ENCODE data around the gene KRT82. TPM values are rescaled to one million over a fixed set of nuclear protein-coding genes. Genes with fewer than 3 reads are reported as not detected.

The KRT82 gene
- polyA plus RNA-seq, 1 of the 3 experiments (the other 2 are of a cell fraction) = not detected

DNA sequence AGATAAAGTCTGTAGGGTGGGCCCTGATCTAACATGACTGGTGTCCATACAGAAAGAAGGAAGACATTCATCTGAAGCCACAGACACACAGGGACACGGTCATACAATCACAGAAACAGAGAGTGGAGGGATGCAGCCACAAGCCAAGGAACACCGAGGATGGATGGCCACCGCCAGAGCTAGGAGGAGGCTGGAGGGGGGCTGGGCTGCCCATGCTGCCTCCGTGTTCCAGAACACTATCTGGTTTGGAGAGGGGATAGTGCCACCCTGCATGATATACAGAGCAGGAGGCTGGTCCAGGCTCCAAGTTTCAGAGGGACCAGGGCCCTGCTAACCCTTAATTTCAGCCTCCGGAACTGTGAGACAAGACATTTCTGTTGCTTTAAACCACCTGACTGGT lies 19.3 kb upstream of the KRT82 start:
- WGBS (ENCODE audit: low lambda C conversion rate) = 54% methylated on average over 4 of the region's 5 CpGs
- H3K4me2 ChIP-seq = no peak overlapping the region
- H3K27me3 ChIP-seq (ENCODE audit: insufficient read depth) = peaks cover 45% of the 10 kb centered on the region; the same call in 1 of the 2 replicates
- no peaks in the 10 kb centered on the region for H3K9me2 ChIP-seq
- no peak overlapping the region for H3K27ac ChIP-seq (ENCODE audit: low read depth in 2 of 2, low read length in 1 of 2)
- no peaks in the 10 kb centered on the region for H3K36me3 ChIP-seq (replicated peaks in 1 of 2; ENCODE audit: control insufficient read depth in 1 of 2, insufficient read depth in 2 of 2, low read length in 1 of 2)
- H3K79me2 ChIP-seq (ENCODE audit: insufficient read depth) = no peaks in the 10 kb centered on the region
- no peak overlapping the region for H3K4me3 ChIP-seq (ENCODE audit: low read depth in 2 of 2, low read length in 1 of 2)
- no peak for TF ChIP-seq CTCF (IDR thresholded peaks at IDR 0.05)
- H2AFZ ChIP-seq (ENCODE audit: low read depth) = no peak overlapping the region
- H3F3A ChIP-seq (replicated peaks; ENCODE audit: insufficient read depth) = no peaks in the 10 kb centered on the region
- no peak for DNase-seq
- POLR2A ChIA-PET = no interaction called here
- H3K9me3 ChIP-seq = no peaks in the 10 kb centered on the region
- no peaks in the 10 kb centered on the region for H4K20me1 ChIP-seq (ENCODE audit: insufficient read depth)
- CTCF ChIA-PET = no interaction called here
- no peak overlapping the region for H3K9ac ChIP-seq
- no peaks in the 10 kb centered on the region for H3K4me1 ChIP-seq (ENCODE audit: control insufficient read depth in 1 of 2, insufficient read depth in 2 of 2, low read depth in 1 of 2, low read length in 1 of 2)

GRCh38 chr12:52423661-52424500 lies 17.7 kb upstream of the KRT82 start:
- Histone ChIP-seq H3K4me3 (ENCODE audit: low read depth in 2 of 2, low read length in 1 of 2) (no peak overlapping the region), H3K4me1 (ENCODE audit: control insufficient read depth in 1 of 2, insufficient read depth in 2 of 2, low read depth in 1 of 2, low read length in 1 of 2) (no peaks in the 10 kb centered on the region), H2AFZ (ENCODE audit: low read depth) (no peak overlapping the region), H3K9me2 (no peaks in the 10 kb centered on the region), H3K27me3 (ENCODE audit: insufficient read depth) (peaks cover 37% of the 10 kb centered on the region; the same call in 1 of the 2 replicates), H3K27ac (ENCODE audit: low read depth in 2 of 2, low read length in 1 of 2) (no peak overlapping the region), H3K79me2 (ENCODE audit: insufficient read depth) (no peaks in the 10 kb centered on the region), H3K36me3 (replicated peaks in 1 of 2; ENCODE audit: control insufficient read depth in 1 of 2, insufficient read depth in 2 of 2, low read length in 1 of 2) (no peaks in the 10 kb centered on the region), H4K20me1 (ENCODE audit: insufficient read depth) (no peaks in the 10 kb centered on the region), H3F3A (replicated peaks; ENCODE audit: insufficient read depth) (no peaks in the 10 kb centered on the region), H3K9ac (no peak overlapping the region), H3K9me3 (no peaks in the 10 kb centered on the region), H3K4me2 (no peak overlapping the region)
- 39% methylated on average over 7 of the region's 11 CpGs for WGBS (ENCODE audit: low lambda C conversion rate)
- ChIA-PET POLR2A (no interaction called here), CTCF (interaction anchor here (1.5 kb wide), 1 partner anchor 29 kb away, joined by 5 read pairs; no protein-coding TSS in a partner anchor)
- TF ChIP-seq RFX5 (IDR thresholded peaks at IDR 0.05; ENCODE audit: low read length) (no peak), FOXM1 (IDR thresholded peaks at IDR 0.05; ENCODE audit: low read depth) (no peak), JUND (IDR thresholded peaks at IDR 0.05) (no peak)
- TF ChIP-seq, protein P1, sequence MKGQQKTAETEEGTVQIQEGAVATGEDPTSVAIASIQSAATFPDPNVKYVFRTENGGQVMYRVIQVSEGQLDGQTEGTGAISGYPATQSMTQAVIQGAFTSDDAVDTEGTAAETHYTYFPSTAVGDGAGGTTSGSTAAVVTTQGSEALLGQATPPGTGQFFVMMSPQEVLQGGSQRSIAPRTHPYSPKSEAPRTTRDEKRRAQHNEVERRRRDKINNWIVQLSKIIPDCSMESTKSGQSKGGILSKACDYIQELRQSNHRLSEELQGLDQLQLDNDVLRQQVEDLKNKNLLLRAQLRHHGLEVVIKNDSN (IDR thresholded peaks at IDR 0.05; ENCODE audit: borderline replicate concordance, low read depth) = no peak
- TF ChIP-seq, protein P2, sequence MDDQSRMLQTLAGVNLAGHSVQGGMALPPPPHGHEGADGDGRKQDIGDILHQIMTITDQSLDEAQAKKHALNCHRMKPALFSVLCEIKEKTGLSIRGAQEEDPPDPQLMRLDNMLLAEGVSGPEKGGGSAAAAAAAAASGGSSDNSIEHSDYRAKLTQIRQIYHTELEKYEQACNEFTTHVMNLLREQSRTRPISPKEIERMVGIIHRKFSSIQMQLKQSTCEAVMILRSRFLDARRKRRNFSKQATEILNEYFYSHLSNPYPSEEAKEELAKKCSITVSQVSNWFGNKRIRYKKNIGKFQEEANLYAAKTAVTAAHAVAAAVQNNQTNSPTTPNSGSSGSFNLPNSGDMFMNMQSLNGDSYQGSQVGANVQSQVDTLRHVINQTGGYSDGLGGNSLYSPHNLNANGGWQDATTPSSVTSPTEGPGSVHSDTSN (IDR thresholded peaks at IDR 0.05) = no peak
- DNase-seq = no peak

Data from SK-N-SH (cell line).